GM13977 (cell line): ENCODE results near the gene MADD.

Experiments
- DNase-seq: peaks from one replicate; pipeline ENCODE4 v3.0.0; 2012; ENCODE audit warnings: low spot score
- in situ Hi-C: fragments of 300-500 bp; cut with MboI; formaldehyde crosslinking; loops from one replicate; pipeline ENCODE4 v1.12.0; 2022; ENCODE audit warnings: low sequenced_read_pairs, low pct_unique_long_range_greater_than_20kb, mixed read lengths, inconsistent platforms; ENCODE audit not compliant: unreplicated experiment
- TF ChIP-seq, protein P1 (sequence below): IDR thresholded peaks from 2 replicates; pipeline ENCODE4 v1.5.1; 2012; ENCODE audit warnings: mild to moderate bottlenecking, control low read depth; ENCODE audit not compliant: insufficient read depth; ENCODE audit errors: extremely low read depth, missing control alignments

Gene MADD

DNA sequence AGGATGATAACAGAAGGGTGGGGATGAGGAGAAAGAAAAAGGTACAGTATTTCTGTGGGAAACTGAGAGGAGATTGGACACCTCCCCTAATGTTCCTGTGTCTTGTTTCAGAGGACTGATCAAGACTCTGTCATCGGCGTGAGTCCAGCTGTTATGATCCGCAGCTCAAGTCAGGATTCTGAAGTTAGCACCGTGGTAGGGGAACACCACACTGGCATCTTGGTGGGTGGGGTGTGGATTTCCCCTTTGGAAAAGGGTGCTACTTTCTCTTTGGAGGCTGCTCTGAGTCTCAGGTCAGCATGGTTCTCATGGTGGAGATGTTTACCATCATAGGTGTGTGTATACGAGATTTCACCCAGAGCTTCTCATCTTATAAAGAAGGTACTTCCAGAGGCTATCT lies 25.5 kb downstream of the MADD start:
- in situ Hi-C loops: no loop called here
- TF ChIP-seq, protein P1, sequence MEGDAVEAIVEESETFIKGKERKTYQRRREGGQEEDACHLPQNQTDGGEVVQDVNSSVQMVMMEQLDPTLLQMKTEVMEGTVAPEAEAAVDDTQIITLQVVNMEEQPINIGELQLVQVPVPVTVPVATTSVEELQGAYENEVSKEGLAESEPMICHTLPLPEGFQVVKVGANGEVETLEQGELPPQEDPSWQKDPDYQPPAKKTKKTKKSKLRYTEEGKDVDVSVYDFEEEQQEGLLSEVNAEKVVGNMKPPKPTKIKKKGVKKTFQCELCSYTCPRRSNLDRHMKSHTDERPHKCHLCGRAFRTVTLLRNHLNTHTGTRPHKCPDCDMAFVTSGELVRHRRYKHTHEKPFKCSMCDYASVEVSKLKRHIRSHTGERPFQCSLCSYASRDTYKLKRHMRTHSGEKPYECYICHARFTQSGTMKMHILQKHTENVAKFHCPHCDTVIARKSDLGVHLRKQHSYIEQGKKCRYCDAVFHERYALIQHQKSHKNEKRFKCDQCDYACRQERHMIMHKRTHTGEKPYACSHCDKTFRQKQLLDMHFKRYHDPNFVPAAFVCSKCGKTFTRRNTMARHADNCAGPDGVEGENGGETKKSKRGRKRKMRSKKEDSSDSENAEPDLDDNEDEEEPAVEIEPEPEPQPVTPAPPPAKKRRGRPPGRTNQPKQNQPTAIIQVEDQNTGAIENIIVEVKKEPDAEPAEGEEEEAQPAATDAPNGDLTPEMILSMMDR: no peak
- no peak for DNase-seq

DNA sequence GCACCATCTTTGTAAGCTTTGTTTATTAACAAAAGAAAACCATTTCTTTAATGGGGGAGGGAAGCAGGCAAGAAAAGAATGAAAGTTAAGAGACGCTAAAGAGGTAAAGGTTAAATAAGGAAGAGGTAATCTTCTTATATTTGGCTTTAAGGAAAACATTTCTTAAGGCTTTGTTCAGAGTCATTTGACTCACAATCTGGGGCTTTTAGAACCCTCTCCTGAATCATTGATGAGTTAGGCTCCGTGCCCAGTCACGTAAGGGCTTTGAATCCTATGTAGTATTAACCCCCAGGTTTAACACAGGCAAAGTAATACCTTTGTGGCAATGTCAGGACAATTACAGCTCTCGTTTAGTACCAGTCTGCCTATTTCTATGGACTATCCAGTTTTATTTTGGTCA lies 26.1 kb downstream of the MADD start:
- TF ChIP-seq, protein P1: no peak
- no peak for DNase-seq
- in situ Hi-C loops: no loop called here

DNA sequence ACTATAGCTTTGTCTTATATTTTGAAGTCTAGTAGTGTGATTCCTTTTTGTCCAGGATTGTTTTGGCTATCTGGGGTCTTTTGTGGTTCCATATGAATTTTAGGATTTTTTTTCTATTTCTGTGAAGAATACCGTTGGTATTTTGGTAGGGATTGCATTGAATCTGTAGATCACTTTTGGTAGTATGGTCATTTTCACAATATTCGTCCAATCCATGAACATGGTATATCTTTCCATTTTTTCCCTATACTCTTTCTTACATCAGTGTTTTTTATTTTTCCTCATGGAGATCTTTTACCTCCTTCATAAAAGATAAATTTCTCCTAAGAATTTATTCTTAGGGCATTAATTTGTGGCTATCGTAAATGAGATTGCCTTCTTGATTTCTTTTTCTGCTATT lies 29.1 kb downstream of the MADD start:
- in situ Hi-C loops: no loop called here
- DNase-seq: no peak
- TF ChIP-seq, protein P1: no peak

DNA sequence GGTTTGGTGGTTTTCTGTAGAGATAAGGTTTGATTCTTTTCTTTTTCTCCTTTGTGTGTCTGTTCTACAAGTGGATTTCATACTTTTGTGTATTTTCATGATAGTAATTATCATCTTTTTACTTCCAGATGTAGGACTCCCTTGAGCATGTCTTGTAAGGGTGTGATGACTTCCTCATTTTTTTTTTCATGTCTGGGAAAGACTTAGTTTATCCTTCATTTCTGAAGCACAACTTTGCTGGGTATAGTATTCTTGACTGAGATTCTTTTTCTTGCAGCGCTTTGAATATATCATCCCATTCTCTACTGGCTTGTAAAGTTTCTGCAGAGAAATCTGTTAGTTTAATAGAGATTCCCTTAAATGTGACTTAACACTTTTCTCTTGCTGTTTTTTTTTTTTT lies 32.9 kb downstream of the MADD start:
- TF ChIP-seq, protein P1: no peak
- in situ Hi-C loops: no loop called here
- no peak for DNase-seq

DNA sequence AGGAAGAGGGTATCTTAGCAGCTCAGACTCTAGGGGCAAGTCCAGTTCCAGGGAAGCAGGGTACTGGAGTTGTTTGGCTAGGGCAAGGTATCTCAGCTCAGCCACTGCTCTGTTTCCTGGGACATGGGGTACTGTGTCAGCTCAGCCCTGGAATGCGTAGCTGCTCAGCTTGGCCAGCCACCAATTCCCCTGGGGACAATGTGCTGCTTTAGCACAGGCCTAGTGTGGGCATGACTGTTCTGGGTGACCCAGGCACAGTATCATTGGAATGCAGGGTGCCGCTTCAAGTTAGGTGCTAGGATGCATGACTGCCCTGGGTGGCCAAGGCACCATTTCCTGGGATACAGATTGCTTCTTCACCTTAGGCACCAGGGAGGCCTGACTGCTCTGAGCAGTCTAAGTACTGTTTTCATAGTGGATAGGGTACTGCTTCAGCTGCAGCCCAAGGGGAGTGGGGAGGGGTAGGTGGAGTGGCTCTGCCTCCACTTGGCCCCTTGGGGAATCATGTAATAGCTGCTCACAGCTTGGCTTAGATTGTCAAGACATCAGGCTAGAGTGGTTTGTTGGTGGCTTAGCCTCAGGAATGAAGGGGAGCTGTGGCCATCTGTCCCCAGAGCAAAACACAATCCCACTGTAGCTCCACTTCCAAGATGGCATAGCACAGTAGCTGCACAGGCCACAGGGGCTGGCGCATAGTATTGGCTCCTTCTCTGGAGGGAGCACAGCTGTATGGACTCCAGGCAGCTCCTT lies 36.0 kb downstream of the MADD start:
- DNase-seq: no peak
- in situ Hi-C loops: no loop called here
- TF ChIP-seq, protein P1: no peak

DNA sequence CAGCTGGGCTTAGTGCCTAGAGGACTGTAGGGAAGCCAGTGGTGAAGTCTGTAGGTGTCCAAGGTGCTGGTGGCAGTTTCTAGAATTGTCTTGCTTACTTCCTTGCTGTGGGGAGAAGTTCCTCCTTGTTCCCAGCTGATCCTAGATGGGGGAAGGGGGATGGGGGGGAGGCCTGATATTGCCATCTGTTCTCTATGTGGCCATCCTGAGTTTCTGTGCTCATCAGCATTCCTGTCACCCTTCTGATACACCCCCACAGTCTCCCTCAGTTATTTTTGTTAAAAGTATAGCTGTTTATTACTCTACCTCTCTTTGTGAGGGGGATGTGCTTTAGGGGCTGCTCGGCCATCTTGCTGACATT lies 36.5 kb downstream of the MADD start:
- DNase-seq: no peak
- in situ Hi-C loops: no loop called here
- TF ChIP-seq, protein P1: no peak
